C4-2B (cell line): ENCODE data around the gene HOXA1.

ENCODE experiments used
- ZFX ChIP-seq: fragments of 450-650 bp; IDR thresholded peaks from 2 replicates; pipeline ENCODE4 v1.6.1; 2017
- TF ChIP-seq, protein P1 (sequence below): fragments of 450-650 bp; conservative IDR thresholded peaks from 2 replicates; pipeline ENCODE4 v1.5.1; 2017; ENCODE audit warnings: mild to moderate bottlenecking

DNA sequence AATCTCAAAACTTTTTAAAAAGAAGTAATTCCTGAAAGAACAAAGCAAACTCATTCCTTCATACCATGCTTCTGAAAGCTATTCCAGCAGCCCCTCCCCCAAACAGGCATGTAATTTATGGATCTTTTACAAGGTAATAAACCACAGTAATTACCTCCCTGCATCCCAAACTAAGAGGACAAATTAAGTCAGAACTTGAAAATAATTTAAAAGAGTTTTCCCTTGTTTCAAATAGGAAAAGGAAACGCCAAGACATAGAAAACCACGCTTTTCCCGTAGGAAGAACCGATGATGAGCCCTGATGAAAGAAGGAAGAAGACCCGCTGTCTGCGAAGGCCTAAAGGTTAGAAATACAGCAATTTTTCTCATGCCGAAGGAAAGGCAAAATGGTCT is 25.9 kb upstream of the HOXA1 start:
- TF ChIP-seq, protein P1, sequence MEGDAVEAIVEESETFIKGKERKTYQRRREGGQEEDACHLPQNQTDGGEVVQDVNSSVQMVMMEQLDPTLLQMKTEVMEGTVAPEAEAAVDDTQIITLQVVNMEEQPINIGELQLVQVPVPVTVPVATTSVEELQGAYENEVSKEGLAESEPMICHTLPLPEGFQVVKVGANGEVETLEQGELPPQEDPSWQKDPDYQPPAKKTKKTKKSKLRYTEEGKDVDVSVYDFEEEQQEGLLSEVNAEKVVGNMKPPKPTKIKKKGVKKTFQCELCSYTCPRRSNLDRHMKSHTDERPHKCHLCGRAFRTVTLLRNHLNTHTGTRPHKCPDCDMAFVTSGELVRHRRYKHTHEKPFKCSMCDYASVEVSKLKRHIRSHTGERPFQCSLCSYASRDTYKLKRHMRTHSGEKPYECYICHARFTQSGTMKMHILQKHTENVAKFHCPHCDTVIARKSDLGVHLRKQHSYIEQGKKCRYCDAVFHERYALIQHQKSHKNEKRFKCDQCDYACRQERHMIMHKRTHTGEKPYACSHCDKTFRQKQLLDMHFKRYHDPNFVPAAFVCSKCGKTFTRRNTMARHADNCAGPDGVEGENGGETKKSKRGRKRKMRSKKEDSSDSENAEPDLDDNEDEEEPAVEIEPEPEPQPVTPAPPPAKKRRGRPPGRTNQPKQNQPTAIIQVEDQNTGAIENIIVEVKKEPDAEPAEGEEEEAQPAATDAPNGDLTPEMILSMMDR: no peak
- no peak for TF ChIP-seq ZFX
